Measurements from ENCODE around the gene ZNF268.
"Not testable (repeated sequence)": the region's sequence is repeated elsewhere in the genome, so short reads cannot be mapped to it uniquely, and the experiment has no call there.

ZNF268 gene

DNA sequence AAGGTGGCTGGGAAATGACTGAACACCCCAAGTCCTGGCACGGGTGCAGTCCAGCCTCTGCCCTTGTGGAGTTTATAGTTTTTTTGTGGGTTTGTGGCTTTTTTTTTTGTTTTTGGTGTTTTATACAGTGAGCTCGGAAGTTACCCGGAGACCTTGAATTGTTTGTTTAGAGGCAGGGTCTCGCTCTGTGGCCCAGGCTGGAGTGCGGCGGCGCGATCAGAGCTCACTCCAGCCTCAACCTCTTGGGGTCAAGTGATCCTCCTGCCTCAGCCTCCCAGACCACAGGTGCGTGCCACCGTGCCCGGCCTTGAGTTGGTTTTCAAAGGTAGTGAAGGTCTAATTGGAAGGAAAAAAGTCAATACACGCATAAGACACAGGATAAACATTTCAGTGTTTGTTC lies 55.3 kb downstream of the ZNF268 start:
- H3K4me1 Mint-ChIP-seq (ENCODE audit: low read depth) = no peaks in the 10 kb centered on the region
- H3K36me3 Mint-ChIP-seq (ENCODE audit: low read depth) = peaks cover 4% of the 10 kb centered on the region
- H3K9me3 Mint-ChIP-seq = peaks cover 32% of the 10 kb centered on the region
- H3K27ac Mint-ChIP-seq = no peak overlapping the region
- no peak overlapping the region for H3K4me3 Mint-ChIP-seq
- H3K27me3 Mint-ChIP-seq = peaks cover 10% of the 10 kb centered on the region

GRCh38 chr12:133251732-133252131 lies 70.4 kb downstream of the ZNF268 start:
- Mint-ChIP-seq H3K4me1 (ENCODE audit: low read depth) (no peaks in the 10 kb centered on the region), H3K27me3 (no peaks in the 10 kb centered on the region), H3K4me3 (no peak overlapping the region), H3K36me3 (ENCODE audit: low read depth) (no peaks in the 10 kb centered on the region), H3K9me3 (peaks cover 27% of the 10 kb centered on the region), H3K27ac (no peak overlapping the region)

DNA sequence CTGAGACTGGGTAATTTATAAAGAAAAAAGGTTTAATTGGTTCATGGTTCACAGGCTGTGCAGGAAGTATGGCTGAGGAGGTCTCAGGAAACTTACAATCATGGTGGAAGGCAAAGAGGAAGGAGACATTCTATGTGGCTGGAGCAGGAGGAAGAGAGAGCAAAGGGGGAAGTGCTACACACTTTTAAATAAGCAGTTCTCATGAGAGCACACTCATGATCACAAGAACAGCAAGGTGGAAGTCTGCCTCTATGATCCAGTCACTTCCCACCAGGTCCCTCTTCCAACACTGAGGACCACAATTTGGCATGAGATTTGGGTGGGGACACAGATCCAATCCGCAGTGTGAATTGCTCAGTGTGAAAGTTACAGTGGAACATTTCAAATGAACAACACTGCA lies 74.5 kb downstream of the ZNF268 start:
- not testable (repeated sequence) for H3K27ac Mint-ChIP-seq, H3K27me3 Mint-ChIP-seq

GRCh38 chr12:133256321-133256720 lies 75.0 kb downstream of the ZNF268 start:
- Mint-ChIP-seq H3K4me3 (no peak overlapping the region), H3K9me3 (peaks cover 21% of the 10 kb centered on the region), H3K27ac (no peak overlapping the region), H3K27me3 (no peaks in the 10 kb centered on the region), H3K4me1 (ENCODE audit: low read depth) (no peaks in the 10 kb centered on the region), H3K36me3 (ENCODE audit: low read depth) (no peaks in the 10 kb centered on the region)

More for the DNA sequence above, 74.5 kb downstream of the ZNF268 start:
- H3K4me1 Mint-ChIP-seq (ENCODE audit: low read depth); H3K4me3 Mint-ChIP-seq; H3K36me3 Mint-ChIP-seq (ENCODE audit: low read depth): not testable (repeated sequence)
- H3K9me3 Mint-ChIP-seq = peaks cover 24% of the 10 kb centered on the region

DNA sequence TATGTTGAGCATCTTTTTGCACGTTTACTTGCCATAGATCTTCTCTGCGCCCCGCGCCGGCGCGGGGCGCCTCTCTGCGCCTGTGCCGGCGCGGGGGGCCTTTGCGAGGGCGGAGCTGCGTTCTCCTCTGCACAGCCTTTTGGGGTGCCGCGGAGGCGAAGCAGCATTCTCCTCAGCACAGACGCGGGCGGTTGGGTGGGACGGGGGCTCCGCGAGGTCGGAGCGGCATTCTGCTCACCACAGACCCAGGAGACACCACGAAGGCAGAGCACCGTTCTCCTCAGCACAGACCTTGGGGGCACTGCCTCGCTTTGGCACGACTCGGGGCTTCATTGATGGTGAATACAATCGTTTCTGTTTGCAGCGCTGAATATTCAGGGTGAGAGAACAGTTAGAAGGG lies 82.9 kb downstream of the ZNF268 start:
- no peak overlapping the region for H3K4me3 Mint-ChIP-seq
- no peak overlapping the region for H3K27ac Mint-ChIP-seq
- H3K36me3 Mint-ChIP-seq (ENCODE audit: low read depth) = no peaks in the 10 kb centered on the region
- H3K27me3 Mint-ChIP-seq = no peaks in the 10 kb centered on the region
- peaks cover 10% of the 10 kb centered on the region for H3K9me3 Mint-ChIP-seq
- no peaks in the 10 kb centered on the region for H3K4me1 Mint-ChIP-seq (ENCODE audit: low read depth)

All from stimulated activated naive CD8-positive, alpha-beta T cell treated with anti-CD3 and anti-CD28 coated beads, Interleukin-15, Interleukin-2, amounts not matched to agents 100 ng/mL and 50 ng/mL, for 24 hours (primary cell).